GM23338 (cell line): ENCODE measurements around the gene ANKRD11. TPM values are rescaled to one million over a fixed set of nuclear protein-coding genes. Genes with fewer than 3 reads are reported as not detected.

ENCODE experiments used
- ATAC-seq: fragments of 200-7000 bp; cut with Tn5 transposase; 3 replicates; pipeline ENCODE4 v1.9.1; 2020
- DNase-seq: peaks from one replicate; pipeline ENCODE4 v3.0.0-alpha.2; 2015; ENCODE audit warnings: low spot score
- H2AFZ ChIP-seq: fragments of 200-600 bp; sonication (generic); 2 replicates; pipeline ENCODE4 v1.8.0; 2016; ENCODE audit warnings: antibody characterized with exemption, mild to moderate bottlenecking, moderate library complexity
- H3F3A ChIP-seq: fragments of 200-600 bp; sonication (generic); replicated peaks from 2 replicates; pipeline ENCODE4 v1.8.0; 2017; ENCODE audit warnings: antibody characterized with exemption, mixed run types, low read depth
- H3K27ac ChIP-seq: fragments of 200-600 bp; sonication (generic); 2 replicates; pipeline ENCODE4 v1.6.1; 2016; ENCODE audit warnings: low read depth
- H3K27me3 ChIP-seq: fragments of 200-600 bp; sonication (generic); 2 replicates; pipeline ENCODE4 v1.8.0; 2016; ENCODE audit warnings: mild to moderate bottlenecking, mixed run types, moderate library complexity; ENCODE audit not compliant: insufficient read depth
- H3K36me3 ChIP-seq: fragments of 200-600 bp; sonication (generic); 2 replicates; pipeline ENCODE4 v1.8.0; 2016; ENCODE audit warnings: mild to moderate bottlenecking; ENCODE audit not compliant: insufficient read depth
- H3K4me1 ChIP-seq: fragments of 200-600 bp; sonication (generic); 2 replicates; pipeline ENCODE4 v1.8.0; 2016; ENCODE audit warnings: mild to moderate bottlenecking, moderate library complexity; ENCODE audit not compliant: insufficient read depth
- H3K4me2 ChIP-seq: fragments of 200-600 bp; sonication (generic); 2 replicates; pipeline ENCODE4 v1.7.1; 2017; ENCODE audit warnings: mixed run types
- H3K4me3 ChIP-seq: fragments of 200-600 bp; sonication (generic); 2 replicates; pipeline ENCODE4 v1.6.1; 2016; ENCODE audit warnings: mixed run types
- H3K79me2 ChIP-seq: fragments of 200-600 bp; sonication (generic); replicated peaks from 2 replicates; pipeline ENCODE4 v1.8.0; 2017; ENCODE audit warnings: mild to moderate bottlenecking; ENCODE audit not compliant: insufficient read depth
- H3K9me2 ChIP-seq: fragments of 200-600 bp; sonication (generic); 2 replicates; pipeline ENCODE4 v1.8.0; 2017; ENCODE audit not compliant: insufficient read depth
- H4K20me1 ChIP-seq: fragments of 200-600 bp; sonication (generic); replicated peaks from 2 replicates; pipeline ENCODE4 v1.8.0; 2017; ENCODE audit warnings: mild to moderate bottlenecking; ENCODE audit not compliant: insufficient read depth
- H3K27ac Mint-ChIP-seq: 2 replicates; pipeline ENCODE4 v1.8.0; 2020; ENCODE audit warnings: inconsistent platforms, mild to moderate bottlenecking, moderate library complexity, mixed read lengths
- H3K27me3 Mint-ChIP-seq: 3 replicates; pipeline ENCODE4 v1.8.0; 2022; ENCODE audit warnings: low read depth, mild to moderate bottlenecking, moderate library complexity, mixed read lengths, inconsistent platforms; ENCODE audit not compliant: insufficient read depth, poor library complexity
- H3K36me3 Mint-ChIP-seq: 3 replicates; pipeline ENCODE4 v1.8.0; 2021; ENCODE audit warnings: low read depth, mild to moderate bottlenecking, inconsistent platforms, moderate library complexity, mixed read lengths
- H3K4me1 Mint-ChIP-seq: 3 replicates; pipeline ENCODE4 v1.8.0; 2020; ENCODE audit warnings: mild to moderate bottlenecking, inconsistent platforms, mixed read lengths
- H3K4me3 Mint-ChIP-seq: 3 replicates; pipeline ENCODE4 v1.8.0; 2021; ENCODE audit warnings: moderate library complexity, mild to moderate bottlenecking, inconsistent platforms, mixed read lengths
- H3K9me3 Mint-ChIP-seq: 3 replicates; pipeline ENCODE4 v1.8.0; 2020; ENCODE audit warnings: moderate library complexity, mild to moderate bottlenecking, inconsistent platforms, mixed read lengths
- CREB1 ChIP-seq: fragments of 250-450 bp; sonication (Bioruptor Pico); IDR thresholded peaks from 2 replicates; pipeline ENCODE4 v1.5.0; 2020; ENCODE audit warnings: low read depth, mild to moderate bottlenecking, moderate library complexity
- NANOG ChIP-seq: IDR thresholded peaks from 2 replicates; pipeline ENCODE4 v1.6.1; 2016; ENCODE audit warnings: antibody characterized with exemption, borderline replicate concordance
- ZNF114 ChIP-seq: fragments of 250-450 bp; sonication (Bioruptor Pico); IDR thresholded peaks from 2 replicates; pipeline ENCODE4 v1.5.0; 2020; ENCODE audit warnings: mild to moderate bottlenecking, moderate library complexity
- polyA plus RNA-seq: library from polyadenylated mRNA; unstranded; fragments of >200 nt; fragmentation: Nextera tagmentation; extraction: Ambion mirVana; gene quantifications from 2 replicates; pipeline ENCODE4 v1.2.1, GENCODE V29; 2016
- total RNA-seq: library from RNA; depleted of rRNA; stranded (reverse); fragments of >200 nt; shearing (Covaris generic); gene quantifications from 2 replicates; pipeline ENCODE4 v1.2.3, GENCODE V29; 2014
- TF ChIP-seq, protein P1 (sequence below): IDR thresholded peaks from one replicate; pipeline ENCODE4 v1.6.1; 2018; ENCODE audit warnings: antibody characterized with exemption; ENCODE audit not compliant: unreplicated experiment
- TF ChIP-seq, protein P2 (sequence below): fragments of 250-450 bp; sonication (Bioruptor Pico); IDR thresholded peaks from 2 replicates; pipeline ENCODE4 v1.5.0; 2020; ENCODE audit warnings: mild to moderate bottlenecking, moderate library complexity
- TF ChIP-seq, protein P3 (sequence below), 2 experiments: fragments of 200-600 bp in 1 of 2; sonication (generic) in 1 of 2; conservative IDR thresholded peaks; 2 replicates each; pipeline versions ENCODE4 v1.5.1 to v1.6.1; 2016 to 2017; ENCODE audit warnings: antibody characterized with exemption in 2 of 2, low read depth in 2 of 2, mild to moderate bottlenecking in 2 of 2, moderate library complexity in 1 of 2

Gene ANKRD11
- total and polyA plus RNA-seq, 2 experiments from 2014 or later = 130 to 159 TPM

DNA sequence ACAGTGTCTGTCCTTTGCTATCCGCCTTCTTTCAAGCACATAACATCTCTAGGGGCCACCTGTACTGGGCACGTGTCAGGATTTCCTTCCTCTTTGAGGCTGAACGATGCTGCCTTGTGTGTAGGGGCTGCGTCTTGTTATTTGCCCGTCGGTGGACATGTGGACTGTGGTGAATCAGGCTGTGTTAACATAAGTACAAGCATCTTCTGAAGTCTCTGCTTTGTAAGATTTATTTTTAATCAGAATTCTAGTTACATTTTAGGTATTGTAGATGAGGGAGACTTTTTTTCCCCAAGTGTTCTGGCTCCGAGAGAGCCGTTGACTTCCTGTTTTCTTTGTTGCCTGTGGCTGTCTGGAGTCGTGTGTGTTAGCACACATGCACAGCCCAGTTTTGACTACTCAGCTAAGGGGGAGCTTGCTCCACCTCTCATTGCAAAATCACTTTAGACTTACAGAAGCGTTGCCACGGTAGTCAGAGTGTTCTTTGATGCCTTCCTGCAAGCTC, 43.9 kb upstream of the ANKRD11 start:
- ATAC-seq (no peak), DNase-seq (no peak)
- no peaks in the 10 kb centered on the region for H3K9me2 ChIP-seq
- H3F3A ChIP-seq = no peaks in the 10 kb centered on the region
- Mint-ChIP-seq H3K4me1 (no peaks in the 10 kb centered on the region), H3K27ac (no peak overlapping the region), H3K27me3 (no peaks in the 10 kb centered on the region), H3K4me3 (no peak overlapping the region), H3K9me3 (no peaks in the 10 kb centered on the region), H3K36me3 (peaks cover 64% of the 10 kb centered on the region)
- no peak overlapping the region for H3K27ac ChIP-seq
- H3K79me2 ChIP-seq = 0 out of 2 replicates have a peak, but pooled peaks cover 5% of the 10 kb centered on the region
- peaks cover 45% of the 10 kb centered on the region for H3K36me3 ChIP-seq
- H2AFZ ChIP-seq = no peak overlapping the region
- H3K27me3 ChIP-seq = no peaks in the 10 kb centered on the region
- H3K4me2 ChIP-seq = no peak overlapping the region
- TF ChIP-seq, protein P1, sequence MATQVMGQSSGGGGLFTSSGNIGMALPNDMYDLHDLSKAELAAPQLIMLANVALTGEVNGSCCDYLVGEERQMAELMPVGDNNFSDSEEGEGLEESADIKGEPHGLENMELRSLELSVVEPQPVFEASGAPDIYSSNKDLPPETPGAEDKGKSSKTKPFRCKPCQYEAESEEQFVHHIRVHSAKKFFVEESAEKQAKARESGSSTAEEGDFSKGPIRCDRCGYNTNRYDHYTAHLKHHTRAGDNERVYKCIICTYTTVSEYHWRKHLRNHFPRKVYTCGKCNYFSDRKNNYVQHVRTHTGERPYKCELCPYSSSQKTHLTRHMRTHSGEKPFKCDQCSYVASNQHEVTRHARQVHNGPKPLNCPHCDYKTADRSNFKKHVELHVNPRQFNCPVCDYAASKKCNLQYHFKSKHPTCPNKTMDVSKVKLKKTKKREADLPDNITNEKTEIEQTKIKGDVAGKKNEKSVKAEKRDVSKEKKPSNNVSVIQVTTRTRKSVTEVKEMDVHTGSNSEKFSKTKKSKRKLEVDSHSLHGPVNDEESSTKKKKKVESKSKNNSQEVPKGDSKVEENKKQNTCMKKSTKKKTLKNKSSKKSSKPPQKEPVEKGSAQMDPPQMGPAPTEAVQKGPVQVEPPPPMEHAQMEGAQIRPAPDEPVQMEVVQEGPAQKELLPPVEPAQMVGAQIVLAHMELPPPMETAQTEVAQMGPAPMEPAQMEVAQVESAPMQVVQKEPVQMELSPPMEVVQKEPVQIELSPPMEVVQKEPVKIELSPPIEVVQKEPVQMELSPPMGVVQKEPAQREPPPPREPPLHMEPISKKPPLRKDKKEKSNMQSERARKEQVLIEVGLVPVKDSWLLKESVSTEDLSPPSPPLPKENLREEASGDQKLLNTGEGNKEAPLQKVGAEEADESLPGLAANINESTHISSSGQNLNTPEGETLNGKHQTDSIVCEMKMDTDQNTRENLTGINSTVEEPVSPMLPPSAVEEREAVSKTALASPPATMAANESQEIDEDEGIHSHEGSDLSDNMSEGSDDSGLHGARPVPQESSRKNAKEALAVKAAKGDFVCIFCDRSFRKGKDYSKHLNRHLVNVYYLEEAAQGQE = no peak
- no peak for TF ChIP-seq NANOG
- TF ChIP-seq CREB1 = no peak
- TF ChIP-seq, protein P2, sequence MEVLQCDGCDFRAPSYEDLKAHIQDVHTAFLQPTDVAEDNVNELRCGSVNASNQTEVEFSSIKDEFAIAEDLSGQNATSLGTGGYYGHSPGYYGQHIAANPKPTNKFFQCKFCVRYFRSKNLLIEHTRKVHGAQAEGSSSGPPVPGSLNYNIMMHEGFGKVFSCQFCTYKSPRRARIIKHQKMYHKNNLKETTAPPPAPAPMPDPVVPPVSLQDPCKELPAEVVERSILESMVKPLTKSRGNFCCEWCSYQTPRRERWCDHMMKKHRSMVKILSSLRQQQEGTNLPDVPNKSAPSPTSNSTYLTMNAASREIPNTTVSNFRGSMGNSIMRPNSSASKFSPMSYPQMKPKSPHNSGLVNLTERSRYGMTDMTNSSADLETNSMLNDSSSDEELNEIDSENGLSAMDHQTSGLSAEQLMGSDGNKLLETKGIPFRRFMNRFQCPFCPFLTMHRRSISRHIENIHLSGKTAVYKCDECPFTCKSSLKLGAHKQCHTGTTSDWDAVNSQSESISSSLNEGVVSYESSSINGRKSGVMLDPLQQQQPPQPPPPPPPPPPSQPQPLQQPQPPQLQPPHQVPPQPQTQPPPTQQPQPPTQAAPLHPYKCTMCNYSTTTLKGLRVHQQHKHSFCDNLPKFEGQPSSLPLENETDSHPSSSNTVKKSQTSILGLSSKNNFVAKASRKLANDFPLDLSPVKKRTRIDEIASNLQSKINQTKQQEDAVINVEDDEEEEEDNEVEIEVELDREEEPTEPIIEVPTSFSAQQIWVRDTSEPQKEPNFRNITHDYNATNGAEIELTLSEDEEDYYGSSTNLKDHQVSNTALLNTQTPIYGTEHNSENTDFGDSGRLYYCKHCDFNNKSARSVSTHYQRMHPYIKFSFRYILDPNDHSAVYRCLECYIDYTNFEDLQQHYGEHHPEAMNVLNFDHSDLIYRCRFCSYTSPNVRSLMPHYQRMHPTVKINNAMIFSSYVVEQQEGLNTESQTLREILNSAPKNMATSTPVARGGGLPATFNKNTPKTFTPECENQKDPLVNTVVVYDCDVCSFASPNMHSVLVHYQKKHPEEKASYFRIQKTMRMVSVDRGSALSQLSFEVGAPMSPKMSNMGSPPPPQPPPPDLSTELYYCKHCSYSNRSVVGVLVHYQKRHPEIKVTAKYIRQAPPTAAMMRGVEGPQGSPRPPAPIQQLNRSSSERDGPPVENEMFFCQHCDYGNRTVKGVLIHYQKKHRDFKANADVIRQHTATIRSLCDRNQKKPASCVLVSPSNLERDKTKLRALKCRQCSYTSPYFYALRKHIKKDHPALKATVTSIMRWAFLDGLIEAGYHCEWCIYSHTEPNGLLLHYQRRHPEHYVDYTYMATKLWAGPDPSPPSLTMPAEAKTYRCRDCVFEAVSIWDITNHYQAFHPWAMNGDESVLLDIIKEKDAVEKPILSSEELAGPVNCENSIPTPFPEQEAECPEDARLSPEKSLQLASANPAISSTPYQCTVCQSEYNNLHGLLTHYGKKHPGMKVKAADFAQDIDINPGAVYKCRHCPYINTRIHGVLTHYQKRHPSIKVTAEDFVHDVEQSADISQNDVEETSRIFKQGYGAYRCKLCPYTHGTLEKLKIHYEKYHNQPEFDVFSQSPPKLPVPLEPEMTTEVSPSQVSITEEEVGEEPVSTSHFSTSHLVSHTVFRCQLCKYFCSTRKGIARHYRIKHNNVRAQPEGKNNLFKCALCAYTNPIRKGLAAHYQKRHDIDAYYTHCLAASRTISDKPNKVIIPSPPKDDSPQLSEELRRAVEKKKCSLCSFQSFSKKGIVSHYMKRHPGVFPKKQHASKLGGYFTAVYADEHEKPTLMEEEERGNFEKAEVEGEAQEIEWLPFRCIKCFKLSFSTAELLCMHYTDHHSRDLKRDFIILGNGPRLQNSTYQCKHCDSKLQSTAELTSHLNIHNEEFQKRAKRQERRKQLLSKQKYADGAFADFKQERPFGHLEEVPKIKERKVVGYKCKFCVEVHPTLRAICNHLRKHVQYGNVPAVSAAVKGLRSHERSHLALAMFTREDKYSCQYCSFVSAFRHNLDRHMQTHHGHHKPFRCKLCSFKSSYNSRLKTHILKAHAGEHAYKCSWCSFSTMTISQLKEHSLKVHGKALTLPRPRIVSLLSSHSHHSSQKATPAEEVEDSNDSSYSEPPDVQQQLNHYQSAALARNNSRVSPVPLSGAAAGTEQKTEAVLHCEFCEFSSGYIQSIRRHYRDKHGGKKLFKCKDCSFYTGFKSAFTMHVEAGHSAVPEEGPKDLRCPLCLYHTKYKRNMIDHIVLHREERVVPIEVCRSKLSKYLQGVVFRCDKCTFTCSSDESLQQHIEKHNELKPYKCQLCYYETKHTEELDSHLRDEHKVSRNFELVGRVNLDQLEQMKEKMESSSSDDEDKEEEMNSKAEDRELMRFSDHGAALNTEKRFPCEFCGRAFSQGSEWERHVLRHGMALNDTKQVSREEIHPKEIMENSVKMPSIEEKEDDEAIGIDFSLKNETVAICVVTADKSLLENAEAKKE (CRISPR knock-in tag) = no peak
- no peak for TF ChIP-seq ZNF114 (CRISPR knock-in tag)
- TF ChIP-seq, protein P3, sequence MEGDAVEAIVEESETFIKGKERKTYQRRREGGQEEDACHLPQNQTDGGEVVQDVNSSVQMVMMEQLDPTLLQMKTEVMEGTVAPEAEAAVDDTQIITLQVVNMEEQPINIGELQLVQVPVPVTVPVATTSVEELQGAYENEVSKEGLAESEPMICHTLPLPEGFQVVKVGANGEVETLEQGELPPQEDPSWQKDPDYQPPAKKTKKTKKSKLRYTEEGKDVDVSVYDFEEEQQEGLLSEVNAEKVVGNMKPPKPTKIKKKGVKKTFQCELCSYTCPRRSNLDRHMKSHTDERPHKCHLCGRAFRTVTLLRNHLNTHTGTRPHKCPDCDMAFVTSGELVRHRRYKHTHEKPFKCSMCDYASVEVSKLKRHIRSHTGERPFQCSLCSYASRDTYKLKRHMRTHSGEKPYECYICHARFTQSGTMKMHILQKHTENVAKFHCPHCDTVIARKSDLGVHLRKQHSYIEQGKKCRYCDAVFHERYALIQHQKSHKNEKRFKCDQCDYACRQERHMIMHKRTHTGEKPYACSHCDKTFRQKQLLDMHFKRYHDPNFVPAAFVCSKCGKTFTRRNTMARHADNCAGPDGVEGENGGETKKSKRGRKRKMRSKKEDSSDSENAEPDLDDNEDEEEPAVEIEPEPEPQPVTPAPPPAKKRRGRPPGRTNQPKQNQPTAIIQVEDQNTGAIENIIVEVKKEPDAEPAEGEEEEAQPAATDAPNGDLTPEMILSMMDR (conservative IDR thresholded peaks at IDR 0.05; ENCODE audit: low read depth in 2 of 2) = no peak
- H3K4me1 ChIP-seq = no peaks in the 10 kb centered on the region
- peaks cover 13% of the 10 kb centered on the region for H4K20me1 ChIP-seq
- H3K4me3 ChIP-seq = no peak overlapping the region
